ENCODE measurements around the gene ZSWIM3.

DNA sequence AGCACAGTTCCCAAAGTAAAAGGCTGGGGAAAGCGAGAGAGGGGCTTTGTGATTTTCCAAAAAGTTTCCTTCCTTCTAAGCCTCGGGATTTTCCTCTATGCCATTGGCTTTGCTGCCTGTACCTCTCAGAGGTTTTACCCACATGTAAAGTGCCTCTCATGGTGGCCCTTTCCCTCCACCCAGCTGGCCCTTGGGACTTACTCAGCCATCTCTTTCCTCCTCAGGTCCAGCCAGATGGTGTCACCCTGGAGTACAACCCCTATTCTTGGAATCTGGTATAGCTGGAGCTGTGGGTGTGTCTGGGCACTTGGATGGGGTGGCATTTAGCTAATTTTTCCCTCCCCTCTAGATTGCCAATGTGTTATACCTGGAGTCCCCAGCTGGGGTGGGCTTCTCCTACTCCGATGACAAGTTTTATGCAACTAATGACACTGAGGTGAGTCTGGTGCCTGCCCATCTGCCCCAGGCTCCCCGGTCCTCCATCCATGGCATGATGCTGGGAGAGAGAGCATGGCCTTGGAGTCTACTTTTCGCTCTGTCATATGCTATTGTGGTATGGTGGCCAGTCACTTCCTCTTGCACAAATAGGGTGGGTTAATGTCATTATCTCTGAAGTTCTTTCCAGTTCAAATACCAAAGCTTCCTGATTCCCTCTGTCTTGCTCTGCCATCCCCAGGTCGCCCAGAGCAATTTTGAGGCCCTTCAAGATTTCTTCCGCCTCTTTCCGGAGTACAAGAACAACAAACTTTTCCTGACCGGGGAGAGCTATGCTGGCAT, 34.8 kb downstream of the ZSWIM3 start:
- TF ChIP-seq, protein P1, sequence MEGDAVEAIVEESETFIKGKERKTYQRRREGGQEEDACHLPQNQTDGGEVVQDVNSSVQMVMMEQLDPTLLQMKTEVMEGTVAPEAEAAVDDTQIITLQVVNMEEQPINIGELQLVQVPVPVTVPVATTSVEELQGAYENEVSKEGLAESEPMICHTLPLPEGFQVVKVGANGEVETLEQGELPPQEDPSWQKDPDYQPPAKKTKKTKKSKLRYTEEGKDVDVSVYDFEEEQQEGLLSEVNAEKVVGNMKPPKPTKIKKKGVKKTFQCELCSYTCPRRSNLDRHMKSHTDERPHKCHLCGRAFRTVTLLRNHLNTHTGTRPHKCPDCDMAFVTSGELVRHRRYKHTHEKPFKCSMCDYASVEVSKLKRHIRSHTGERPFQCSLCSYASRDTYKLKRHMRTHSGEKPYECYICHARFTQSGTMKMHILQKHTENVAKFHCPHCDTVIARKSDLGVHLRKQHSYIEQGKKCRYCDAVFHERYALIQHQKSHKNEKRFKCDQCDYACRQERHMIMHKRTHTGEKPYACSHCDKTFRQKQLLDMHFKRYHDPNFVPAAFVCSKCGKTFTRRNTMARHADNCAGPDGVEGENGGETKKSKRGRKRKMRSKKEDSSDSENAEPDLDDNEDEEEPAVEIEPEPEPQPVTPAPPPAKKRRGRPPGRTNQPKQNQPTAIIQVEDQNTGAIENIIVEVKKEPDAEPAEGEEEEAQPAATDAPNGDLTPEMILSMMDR (IDR thresholded peaks at IDR 0.05; ENCODE audit: extremely low read depth in 1 of 2, insufficient read depth in 1 of 2, low read depth in 1 of 2, low read length in 2 of 2) = peak in 1 of 2 donors; percentile 5
- TF ChIP-seq EZH2 (IDR thresholded peaks at IDR 0.05; ENCODE audit: borderline replicate concordance, low read depth, low read length, severe bottlenecking) (no peak), POLR2AphosphoS5 (IDR thresholded peaks at IDR 0.05; ENCODE audit: insufficient read depth, low read depth, low read length) (no peak), POLR2A (IDR thresholded peaks at IDR 0.05; ENCODE audit: low read depth, low read length) (no peak), FOS (IDR thresholded peaks at IDR 0.05; ENCODE audit: borderline replicate concordance, insufficient read depth, low read length) (no peak), MYC (IDR thresholded peaks at IDR 0.05; ENCODE audit: low read depth, low read length) (no peak), GATA2 (IDR thresholded peaks at IDR 0.05; ENCODE audit: insufficient read depth, insufficient read length, low read depth, low read length) (no peak)
- TF ChIP-seq, protein P2, sequence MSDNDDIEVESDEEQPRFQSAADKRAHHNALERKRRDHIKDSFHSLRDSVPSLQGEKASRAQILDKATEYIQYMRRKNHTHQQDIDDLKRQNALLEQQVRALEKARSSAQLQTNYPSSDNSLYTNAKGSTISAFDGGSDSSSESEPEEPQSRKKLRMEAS (IDR thresholded peaks at IDR 0.05; ENCODE audit: insufficient read depth, insufficient read length) = no peak
